DOHH2 (cell line): ENCODE data around the gene RIPPLY2.
A peak's percentile ranks its signal among the peaks of the same experiment; 100 is the strongest.

Experiments
- H3F3A ChIP-seq: fragments of 200-600 bp; sonication (generic), shearing (Covaris generic); 2 replicates; pipeline ENCODE4 v1.6.0; 2016; ENCODE audit warnings: antibody characterized with exemption, mild to moderate bottlenecking; ENCODE audit not compliant: control insufficient read depth, insufficient read depth
- H3K27ac ChIP-seq: fragments of 200-600 bp; sonication (generic); 2 replicates; pipeline ENCODE4 v1.5.1; 2014; ENCODE audit warnings: low read depth, mild to moderate bottlenecking, low read length, moderate library complexity
- H3K27me3 ChIP-seq: fragments of 200-600 bp; sonication (generic); 2 replicates; pipeline ENCODE4 v1.6.1; 2014; ENCODE audit warnings: mild to moderate bottlenecking, low read length, mixed read lengths; ENCODE audit not compliant: control insufficient read depth
- H3K36me3 ChIP-seq: fragments of 200-600 bp; sonication (generic); 2 replicates; pipeline ENCODE4 v1.6.1; 2014; ENCODE audit warnings: mild to moderate bottlenecking, low read length, moderate library complexity, mixed read lengths; ENCODE audit not compliant: control insufficient read depth
- H3K4me1 ChIP-seq: fragments of 200-600 bp; sonication (generic); 2 replicates; pipeline ENCODE4 v1.6.1; 2014; ENCODE audit warnings: mild to moderate bottlenecking, low read length, mixed read lengths; ENCODE audit not compliant: control insufficient read depth
- H3K4me2 ChIP-seq: fragments of 200-600 bp; sonication (generic); 2 replicates; pipeline ENCODE4 v1.6.0; 2014; ENCODE audit warnings: mild to moderate bottlenecking, low read length, moderate library complexity
- H3K4me3 ChIP-seq: fragments of 200-600 bp; sonication (generic); 2 replicates; pipeline ENCODE4 v1.5.1; 2014; ENCODE audit warnings: mild to moderate bottlenecking, low read length, mixed read lengths
- H3K79me2 ChIP-seq: fragments of 200-600 bp; sonication (generic); 2 replicates; pipeline ENCODE4 v1.6.1; 2014; ENCODE audit warnings: mild to moderate bottlenecking, low read length, mixed read lengths; ENCODE audit not compliant: control insufficient read depth
- H3K9me2 ChIP-seq: fragments of 200-600 bp; sonication (generic); replicated peaks from 2 replicates; pipeline ENCODE4 v1.6.1; 2014; ENCODE audit warnings: mild to moderate bottlenecking, low read length, mixed read lengths; ENCODE audit not compliant: control insufficient read depth
- H3K9me3 ChIP-seq: fragments of 200-600 bp; sonication (generic); 2 replicates; pipeline ENCODE4 v1.6.1; 2014; ENCODE audit warnings: antibody characterized with exemption, low read length, mixed read lengths; ENCODE audit not compliant: control insufficient read depth, insufficient read depth
- H4K20me1 ChIP-seq: fragments of 200-600 bp; sonication (generic); 2 replicates; pipeline ENCODE4 v1.6.0; 2014; ENCODE audit warnings: low read depth, mild to moderate bottlenecking, antibody characterized with exemption, low read length, moderate library complexity; ENCODE audit not compliant: control insufficient read depth, insufficient read depth
- CTCF ChIP-seq: fragments of 200-600 bp; sonication (generic); IDR thresholded peaks from one replicate; pipeline ENCODE4 v1.5.1; 2014; ENCODE audit warnings: antibody characterized with exemption, mild to moderate bottlenecking, low read depth, low read length; ENCODE audit not compliant: poor library complexity, severe bottlenecking
- EZH2phosphoT487 ChIP-seq: fragments of 200-600 bp; sonication (generic); IDR thresholded peaks from 2 replicates; pipeline ENCODE4 v1.6.1; 2017; ENCODE audit warnings: borderline replicate concordance, mild to moderate bottlenecking, antibody characterized with exemption, low read length, moderate library complexity, mixed read lengths

The RIPPLY2 gene

GRCh38 chr6:83870649-83871048, 17.5 kb downstream of the RIPPLY2 start:
- Histone ChIP-seq H3K79me2 (peaks cover 65% of the 10 kb centered on the region), H4K20me1 (no peaks in the 10 kb centered on the region), H3K27me3 (no peaks in the 10 kb centered on the region), H3F3A (0 out of 2 replicates have a peak, but pooled peaks cover 2% of the 10 kb centered on the region), H3K4me3 (no peak overlapping the region), H3K36me3 (peaks cover 42% of the 10 kb centered on the region), H3K4me2 (no peak overlapping the region), H3K9me2 (no peaks in the 10 kb centered on the region), H3K4me1 (peaks cover 7% of the 10 kb centered on the region), H3K27ac (no peak overlapping the region), H3K9me3 (peaks cover 17% of the 10 kb centered on the region)
- TF ChIP-seq EZH2phosphoT487, result no peak
- TF ChIP-seq CTCF, result no peak

DNA sequence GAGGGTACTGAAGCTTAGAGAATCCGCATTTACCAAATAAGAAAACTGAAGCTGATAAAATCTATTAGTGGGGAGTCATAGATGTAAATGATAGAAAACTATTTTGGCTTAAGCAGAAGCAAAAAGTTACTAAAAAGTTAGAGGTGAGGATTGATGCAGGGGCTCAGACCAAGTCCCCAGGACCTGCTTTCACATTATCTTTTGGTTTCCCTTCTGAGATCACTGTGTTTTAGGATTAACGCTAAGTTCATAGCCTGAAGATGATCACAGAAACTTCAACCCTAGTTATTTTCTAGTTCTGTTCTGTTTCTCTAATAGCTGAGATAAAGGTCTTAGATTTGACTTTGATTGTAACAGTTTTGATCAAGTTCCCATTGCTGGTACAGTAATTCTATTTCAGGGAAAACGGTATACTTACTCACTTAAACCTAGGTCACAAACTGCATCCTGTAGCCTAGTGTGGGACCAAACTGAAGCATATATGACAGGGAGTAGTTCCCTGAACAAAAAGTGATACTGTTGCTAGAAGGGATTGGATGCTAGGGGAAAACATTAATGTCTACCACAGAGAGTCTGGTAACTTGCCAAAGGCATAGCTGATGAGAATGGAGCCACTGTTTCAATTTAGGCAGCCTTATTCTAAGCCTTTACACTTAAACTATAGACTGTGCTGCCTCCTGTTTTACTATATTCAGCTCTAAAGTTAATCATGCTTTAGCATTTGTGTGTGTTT, 19.4 kb downstream of the RIPPLY2 start:
- H4K20me1 ChIP-seq, result no peaks in the 10 kb centered on the region
- H3K79me2 ChIP-seq, result peaks cover 64% of the 10 kb centered on the region
- H3K4me2 ChIP-seq, result no peak overlapping the region
- TF ChIP-seq CTCF (no peak), EZH2phosphoT487 (no peak)
- H3K4me3 ChIP-seq, result no peak overlapping the region
- no peaks in the 10 kb centered on the region for H3K9me2 ChIP-seq
- peaks cover 5% of the 10 kb centered on the region for H3K9me3 ChIP-seq
- H3K4me1 ChIP-seq, result peaks cover 7% of the 10 kb centered on the region
- H3K27ac ChIP-seq, result no peak overlapping the region
- H3F3A ChIP-seq, result 0 out of 2 replicates have a peak, but pooled peaks cover 2% of the 10 kb centered on the region
- peaks cover 23% of the 10 kb centered on the region for H3K36me3 ChIP-seq
- H3K27me3 ChIP-seq, result no peaks in the 10 kb centered on the region

GRCh38 chr6:83873869-83874268, 20.7 kb downstream of the RIPPLY2 start:
- H3K27ac ChIP-seq, result no peak overlapping the region
- H3K4me2 ChIP-seq, result peak overlapping the region; percentile 36; the same call in 1 of the 2 replicates
- H4K20me1 ChIP-seq, result no peaks in the 10 kb centered on the region
- peaks cover 70% of the 10 kb centered on the region for H3K79me2 ChIP-seq
- TF ChIP-seq CTCF (no peak), EZH2phosphoT487 (no peak)
- peaks cover 11% of the 10 kb centered on the region for H3K36me3 ChIP-seq
- no peaks in the 10 kb centered on the region for H3K9me3 ChIP-seq
- no peaks in the 10 kb centered on the region for H3K27me3 ChIP-seq
- peaks cover 7% of the 10 kb centered on the region for H3K4me1 ChIP-seq
- H3K4me3 ChIP-seq, result no peak overlapping the region
- H3K9me2 ChIP-seq, result no peaks in the 10 kb centered on the region
- H3F3A ChIP-seq, result 0 out of 2 replicates have a peak, but pooled peaks cover 2% of the 10 kb centered on the region
